IPS-18a (cell line): ENCODE results near the gene CES5A.
"Not testable (repeated sequence)": the region's sequence is repeated elsewhere in the genome, so short reads cannot be mapped to it uniquely, and the experiment has no call there.

Experiments used
- H3K27ac ChIP-seq: one replicate; pipeline ENCODE4 v1.5.1; 2013; ENCODE audit warnings: low read length
- H3K27me3 ChIP-seq: one replicate; pipeline ENCODE4 v1.6.1; 2013; ENCODE audit warnings: mild to moderate bottlenecking, low read length; ENCODE audit not compliant: control insufficient read depth, insufficient read depth
- H3K36me3 ChIP-seq: one replicate; pipeline ENCODE4 v1.6.1; 2013; ENCODE audit warnings: low read depth, low read length; ENCODE audit not compliant: control insufficient read depth
- H3K4me1 ChIP-seq: one replicate; pipeline ENCODE4 v1.6.1; 2013; ENCODE audit warnings: low read depth, low read length; ENCODE audit not compliant: control insufficient read depth
- H3K4me3 ChIP-seq: one replicate; pipeline ENCODE4 v1.5.1; 2013; ENCODE audit warnings: low read length
- H3K9ac ChIP-seq: one replicate; pipeline ENCODE4 v1.6.1; 2013; ENCODE audit warnings: mild to moderate bottlenecking, low read length, moderate library complexity
- H3K9me3 ChIP-seq: one replicate; pipeline ENCODE4 v1.6.1; 2013; ENCODE audit warnings: low read depth, low read length; ENCODE audit not compliant: control insufficient read depth

The CES5A gene, protein sequence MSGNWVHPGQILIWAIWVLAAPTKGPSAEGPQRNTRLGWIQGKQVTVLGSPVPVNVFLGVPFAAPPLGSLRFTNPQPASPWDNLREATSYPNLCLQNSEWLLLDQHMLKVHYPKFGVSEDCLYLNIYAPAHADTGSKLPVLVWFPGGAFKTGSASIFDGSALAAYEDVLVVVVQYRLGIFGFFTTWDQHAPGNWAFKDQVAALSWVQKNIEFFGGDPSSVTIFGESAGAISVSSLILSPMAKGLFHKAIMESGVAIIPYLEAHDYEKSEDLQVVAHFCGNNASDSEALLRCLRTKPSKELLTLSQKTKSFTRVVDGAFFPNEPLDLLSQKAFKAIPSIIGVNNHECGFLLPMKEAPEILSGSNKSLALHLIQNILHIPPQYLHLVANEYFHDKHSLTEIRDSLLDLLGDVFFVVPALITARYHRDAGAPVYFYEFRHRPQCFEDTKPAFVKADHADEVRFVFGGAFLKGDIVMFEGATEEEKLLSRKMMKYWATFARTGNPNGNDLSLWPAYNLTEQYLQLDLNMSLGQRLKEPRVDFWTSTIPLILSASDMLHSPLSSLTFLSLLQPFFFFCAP

DNA sequence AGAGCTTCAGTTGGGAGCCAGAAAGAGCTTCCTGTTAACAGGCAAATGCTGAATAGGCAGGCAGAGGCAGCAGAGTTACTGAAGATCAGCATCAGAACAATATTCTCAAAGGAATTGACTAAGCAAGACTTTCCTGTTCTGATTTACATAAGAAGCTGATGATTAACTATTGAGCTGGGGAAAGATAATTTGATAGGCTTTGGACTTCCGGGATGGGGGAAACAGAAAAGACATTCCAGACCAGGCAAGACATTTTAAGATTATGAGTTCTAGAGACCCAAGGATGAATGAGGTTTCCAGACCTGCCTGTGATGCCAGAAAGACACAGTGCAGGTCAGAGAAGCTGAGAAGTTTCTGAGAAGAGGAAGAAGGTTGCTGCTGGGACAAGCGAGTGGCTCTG lies at the start of gene CES5A:
CES5A (minus strand) TSS at position 101 of the 400 bp plus-strand sequence. CDS start 152 bp downstream, outside the sequence.
- Histone ChIP-seq H3K9me3 (no peaks in the 10 kb centered on the region), H3K4me3 (no peak within 1 kb of the TSS), H3K4me1 (no peaks in the 10 kb centered on the region), H3K27ac (no peak within 1 kb of the TSS), H3K36me3 (no peaks in the 10 kb centered on the region), H3K27me3 (no peaks in the 10 kb centered on the region), H3K9ac (no peak within 1 kb of the TSS)

DNA sequence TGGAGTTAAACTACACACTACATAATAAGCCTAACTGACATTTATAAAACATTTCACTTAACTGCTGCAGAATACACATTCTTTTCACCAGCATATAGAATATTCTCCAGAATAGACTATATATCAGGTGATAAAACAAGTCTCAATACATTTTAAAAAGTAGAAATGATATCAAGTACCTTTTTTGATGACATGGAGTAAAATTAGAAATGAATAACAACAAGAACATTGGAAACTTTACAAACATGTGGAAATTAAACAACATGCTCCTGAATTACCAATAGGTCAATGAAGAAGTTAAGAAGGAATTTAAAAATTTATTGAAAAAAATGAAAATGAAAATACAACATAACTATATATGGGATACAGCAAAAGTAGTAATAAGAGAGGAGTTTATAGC lies 47.5 kb upstream of the CES5A start:
- H3K27me3 ChIP-seq = no peaks in the 10 kb centered on the region
- H3K9ac ChIP-seq = no peak overlapping the region
- no peaks in the 10 kb centered on the region for H3K9me3 ChIP-seq
- H3K4me1 ChIP-seq = no peaks in the 10 kb centered on the region
- H3K4me3 ChIP-seq = no peak overlapping the region
- H3K27ac ChIP-seq = no peak overlapping the region
- H3K36me3 ChIP-seq = no peaks in the 10 kb centered on the region

- H3K27ac ChIP-seq = no peak overlapping the region
- no peaks in the 10 kb centered on the region for H3K9me3 ChIP-seq
- H3K4me3 ChIP-seq = no peak overlapping the region
- no peaks in the 10 kb centered on the region for H3K27me3 ChIP-seq
- no peaks in the 10 kb centered on the region for H3K36me3 ChIP-seq
- H3K9ac ChIP-seq = no peak overlapping the region
- H3K4me1 ChIP-seq = no peaks in the 10 kb centered on the region
Observed at GRCh38 chr16:55917373-55918160, 42.4 kb upstream of the CES5A start.

GRCh38 chr16:55915096-55915827 lies 40.1 kb upstream of the CES5A start:
- Histone ChIP-seq H3K36me3 (no peaks in the 10 kb centered on the region), H3K27ac (no peak overlapping the region), H3K9ac (no peak overlapping the region), H3K4me3 (no peak overlapping the region), H3K27me3 (no peaks in the 10 kb centered on the region), H3K4me1 (no peaks in the 10 kb centered on the region), H3K9me3 (no peaks in the 10 kb centered on the region)

DNA sequence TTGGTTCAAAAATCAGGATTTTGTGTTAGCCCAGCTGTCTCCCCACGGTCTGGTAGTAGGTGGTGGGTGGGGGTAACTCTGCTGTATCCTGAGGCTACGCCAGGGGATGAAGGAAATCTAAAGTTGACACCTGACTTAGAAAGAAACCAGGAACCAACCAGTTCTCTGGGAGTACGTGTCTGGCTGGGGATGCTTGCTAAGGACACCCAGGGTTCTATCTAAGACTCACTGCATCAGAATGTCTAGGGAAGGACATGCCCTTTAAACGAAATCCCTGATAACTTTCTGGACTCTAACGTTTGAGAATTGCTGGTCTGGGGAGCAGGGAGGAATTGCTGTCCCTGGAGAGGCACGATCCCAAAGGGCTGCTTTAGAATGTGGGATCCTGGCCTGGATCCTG lies 39.2 kb upstream of the CES5A start:
- no peaks in the 10 kb centered on the region for H3K4me1 ChIP-seq

DNA sequence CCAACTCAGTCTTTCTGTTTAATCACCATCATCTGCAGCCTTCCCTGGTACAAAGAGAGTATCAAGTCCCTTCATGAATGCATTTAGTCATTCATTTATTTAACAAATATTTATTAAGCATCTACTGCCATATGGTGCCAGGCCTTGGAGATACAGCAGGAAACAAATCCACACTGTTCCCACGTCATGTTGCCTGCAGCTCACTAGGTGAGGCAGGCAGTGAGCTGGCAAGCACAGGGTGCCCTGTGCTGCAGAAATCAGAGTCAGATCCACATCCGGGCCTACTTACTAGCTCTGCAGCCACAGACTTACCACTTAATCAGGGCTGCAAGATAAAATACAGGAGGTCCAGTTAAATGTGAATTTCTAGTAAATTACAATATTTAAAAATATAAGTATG lies 38.5 kb upstream of the CES5A start:
- Histone ChIP-seq H3K9ac (no peak overlapping the region), H3K4me1 (no peaks in the 10 kb centered on the region), H3K27me3 (no peaks in the 10 kb centered on the region), H3K36me3 (no peaks in the 10 kb centered on the region), H3K4me3 (no peak overlapping the region), H3K27ac (no peak overlapping the region), H3K9me3 (no peaks in the 10 kb centered on the region)

More for the DNA sequence above, 39.2 kb upstream of the CES5A start:
- Histone ChIP-seq H3K27me3 (no peaks in the 10 kb centered on the region), H3K9me3 (no peaks in the 10 kb centered on the region), H3K9ac (no peak overlapping the region), H3K27ac (no peak overlapping the region), H3K4me3 (no peak overlapping the region), H3K36me3 (no peaks in the 10 kb centered on the region)

- H3K27ac ChIP-seq, H3K9ac ChIP-seq, H3K4me3 ChIP-seq, H3K9me3 ChIP-seq, H3K36me3 ChIP-seq, H3K27me3 ChIP-seq, H3K4me1 ChIP-seq: not testable (repeated sequence)
Observed at GRCh38 chr16:55913121-55913520, 37.9 kb upstream of the CES5A start.

DNA sequence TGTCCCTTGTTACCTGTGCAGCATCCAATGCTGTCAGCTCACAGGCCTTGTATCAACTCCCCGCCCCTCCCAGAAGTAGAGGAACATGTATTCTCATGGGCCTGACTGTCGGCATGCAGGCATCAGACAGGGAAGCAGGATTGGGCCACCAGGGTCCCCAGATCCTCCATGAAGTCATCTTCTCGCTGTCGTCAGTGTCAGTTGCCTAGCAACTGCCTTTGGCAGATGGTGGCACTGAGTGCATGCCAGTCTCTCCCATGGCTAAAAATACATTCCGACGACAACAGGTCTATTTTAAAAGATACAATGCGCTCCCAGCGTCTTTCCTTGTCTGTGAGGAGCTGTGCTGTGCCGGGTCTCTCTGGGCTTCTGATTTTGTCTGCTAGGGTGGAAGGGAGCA lies 36.8 kb upstream of the CES5A start:
- Histone ChIP-seq H3K36me3 (no peaks in the 10 kb centered on the region), H3K27ac (no peak overlapping the region), H3K27me3 (no peaks in the 10 kb centered on the region), H3K9me3 (no peaks in the 10 kb centered on the region), H3K4me1 (no peaks in the 10 kb centered on the region), H3K9ac (no peak overlapping the region), H3K4me3 (no peak overlapping the region)

DNA sequence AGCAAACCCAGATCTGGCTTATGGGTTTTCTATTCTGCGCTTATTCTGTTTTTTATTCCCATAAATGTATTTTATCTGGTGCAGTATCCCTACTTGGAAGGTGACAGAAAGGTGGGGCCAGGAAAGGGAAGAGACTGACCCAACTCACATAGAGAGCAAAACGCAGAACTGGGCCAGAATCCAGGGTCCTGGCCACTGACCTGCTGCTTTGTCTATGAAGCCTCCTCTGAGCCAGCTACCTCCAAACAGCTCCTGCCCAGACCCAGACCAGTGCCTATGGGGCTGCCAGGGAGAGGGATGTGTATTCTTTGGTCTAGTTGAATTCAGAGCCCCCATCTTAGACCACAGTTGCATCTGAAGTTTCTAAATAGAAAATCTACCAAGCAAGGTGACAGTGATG lies 36.4 kb upstream of the CES5A start:
- Histone ChIP-seq H3K27ac (no peak overlapping the region), H3K4me1 (no peaks in the 10 kb centered on the region), H3K9me3 (no peaks in the 10 kb centered on the region), H3K36me3 (no peaks in the 10 kb centered on the region), H3K9ac (no peak overlapping the region), H3K4me3 (no peak overlapping the region), H3K27me3 (no peaks in the 10 kb centered on the region)

- no peak overlapping the region for H3K27ac ChIP-seq
- H3K36me3 ChIP-seq = no peaks in the 10 kb centered on the region
- H3K27me3 ChIP-seq = no peaks in the 10 kb centered on the region
- no peak overlapping the region for H3K4me3 ChIP-seq
- H3K9ac ChIP-seq = no peak overlapping the region
- no peaks in the 10 kb centered on the region for H3K4me1 ChIP-seq
- no peaks in the 10 kb centered on the region for H3K9me3 ChIP-seq
Observed at GRCh38 chr16:55909876-55910275, 34.7 kb upstream of the CES5A start.

DNA sequence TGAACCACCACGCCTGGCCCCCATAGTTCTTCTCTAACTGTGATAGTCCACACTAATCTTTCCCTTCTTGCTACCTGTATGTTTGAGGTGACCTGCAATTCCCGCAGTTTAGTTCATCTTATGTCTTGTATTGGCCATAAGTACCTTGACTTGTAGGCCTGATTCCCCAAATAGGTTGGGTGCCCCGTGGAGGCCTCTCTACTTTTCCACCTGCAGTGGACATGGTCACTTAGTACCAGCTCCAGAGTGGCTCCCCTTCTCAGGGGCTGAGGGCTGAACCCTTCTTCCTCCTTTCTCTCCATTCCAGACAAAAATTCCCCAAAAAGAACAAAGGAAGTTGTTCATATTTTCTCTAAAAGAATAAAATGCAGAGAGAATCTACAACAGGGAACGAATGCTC lies 33.5 kb upstream of the CES5A start:
- Histone ChIP-seq H3K27ac (no peak overlapping the region), H3K9ac (no peak overlapping the region), H3K4me3 (no peak overlapping the region), H3K36me3 (no peaks in the 10 kb centered on the region), H3K4me1 (no peaks in the 10 kb centered on the region), H3K9me3 (no peaks in the 10 kb centered on the region), H3K27me3 (no peaks in the 10 kb centered on the region)
